B cell (primary cell): Measurements from ENCODE around the gene FN3K. TPM values are rescaled to one million over a fixed set of nuclear protein-coding genes. Genes with fewer than 3 reads are reported as not detected.

ENCODE experiments used
- ATAC-seq: fragments of 200-7000 bp; cut with Tn5 transposase; one replicate; pipeline ENCODE4 v1.10.0; 2021; ENCODE audit warnings: low read depth, mild to moderate bottlenecking, moderate number of reproducible peaks, moderate library complexity
- CTCF ChIA-PET: fragments of 350-600 bp; sonication (Branson Sonifier 250); formaldehyde crosslinking; loops from one replicate; lab custom pipeline; 2021; ENCODE audit warnings: antibody characterized with exemption, inconsistent platforms; lab: Charles Lee
- POLR2A ChIA-PET: fragments of 350-600 bp; sonication (Branson Sonifier 250); formaldehyde crosslinking; loops from one replicate; lab custom pipeline; 2021; ENCODE audit warnings: antibody characterized with exemption; lab: Charles Lee
- DNase-seq: peaks from one replicate; pipeline ENCODE4 v3.0.0; 2013
- H2AFZ ChIP-seq: 2 replicates; pipeline ENCODE4 v1.6.1; 2012; ENCODE audit warnings: mild to moderate bottlenecking, low read depth, low read length; ENCODE audit not compliant: insufficient read depth, poor library complexity, severe bottlenecking
- H3K27ac ChIP-seq, 2 donors: 1 replicate in 1 of 2; 2 replicates in 1 of 2; pipeline ENCODE4 v1.5.1; 2012 to 2013; ENCODE audit warnings: low read length in 2 of 2, mild to moderate bottlenecking in 2 of 2, moderate library complexity in 1 of 2
- H3K27me3 ChIP-seq, 4 experiments: fragments of 200-600 bp in 1 of 4; sonication (generic) in 1 of 4; replicated peaks in 1 of 4; 1 replicate in 2 of 4; 2 replicates in 2 of 4; pipeline versions ENCODE4 v1.6.1 to v1.7.0; 2013 to 2016; ENCODE audit warnings: low read length in 3 of 4, mild to moderate bottlenecking in 2 of 4, mixed read lengths in 1 of 4, moderate library complexity in 1 of 4; ENCODE audit not compliant: insufficient read depth in 4 of 4, control insufficient read depth in 3 of 4; ENCODE audit errors: control extremely low read depth in 1 of 4
- H3K36me3 ChIP-seq, 2 experiments: replicated peaks in 1 of 2; 1 replicate in 1 of 2; 2 replicates in 1 of 2; pipeline versions ENCODE4 v1.6.1 to v1.7.1; 2013; ENCODE audit warnings: low read length in 1 of 2; ENCODE audit not compliant: insufficient read depth in 2 of 2, control insufficient read depth in 1 of 2; ENCODE audit errors: control extremely low read depth in 1 of 2, extremely low read depth in 1 of 2
- H3K4me1 ChIP-seq, 2 donors: fragments of 200-600 bp in 1 of 2; sonication (generic) in 1 of 2; 1 replicate in 1 of 2; 2 replicates in 1 of 2; pipeline versions ENCODE4 v1.5.1 to v1.6.1; 2013 to 2017; ENCODE audit warnings: low read length in 2 of 2; ENCODE audit not compliant: control insufficient read depth in 2 of 2, insufficient read depth in 2 of 2
- H3K4me2 ChIP-seq: replicated peaks from 2 replicates; pipeline ENCODE3; 2012; ENCODE audit warnings: mild to moderate bottlenecking, low read depth, low read length; ENCODE audit not compliant: poor library complexity, severe bottlenecking
- H3K4me3 ChIP-seq, 5 experiments: fragments of 200-600 bp in 1 of 5; sonication (generic) in 1 of 5; 1 replicate in 3 of 5; 2 replicates in 2 of 5; pipeline versions ENCODE4 v1.5.1 to v1.7.0; 2011 to 2016; ENCODE audit warnings: low read length in 4 of 5, mild to moderate bottlenecking in 4 of 5, low read depth in 2 of 5, control low read depth in 1 of 5, moderate library complexity in 1 of 5; ENCODE audit not compliant: insufficient read depth in 1 of 5; ENCODE audit errors: control extremely low read depth in 1 of 5, extremely low read depth in 1 of 5
- H3K79me2 ChIP-seq: fragments of 200-600 bp; sonication (generic); one replicate; pipeline ENCODE4 v1.6.0; 2016; ENCODE audit warnings: low read length; ENCODE audit not compliant: control insufficient read depth, insufficient read depth
- H3K9ac ChIP-seq: fragments of 200-600 bp; sonication (generic); 2 replicates; pipeline ENCODE4 v1.6.1; 2017; ENCODE audit warnings: mild to moderate bottlenecking, low read length, moderate library complexity
- H3K9me3 ChIP-seq, 3 donors: one replicate each; pipeline versions ENCODE4 v1.6.1 to v1.7.1; 2013; ENCODE audit warnings: low read length in 2 of 3; ENCODE audit not compliant: control insufficient read depth in 2 of 3, insufficient read depth in 1 of 3; ENCODE audit errors: control extremely low read depth in 1 of 3
- H4K20me1 ChIP-seq: 2 replicates; pipeline ENCODE4 v1.6.0; 2012; ENCODE audit warnings: mild to moderate bottlenecking, low read length; ENCODE audit not compliant: insufficient read depth, control insufficient read depth, poor library complexity, severe bottlenecking
- H3K27ac Mint-ChIP-seq: one replicate; pipeline ENCODE4 v1.8.0; 2021; ENCODE audit warnings: mixed read lengths
- H3K27me3 Mint-ChIP-seq: one replicate; pipeline ENCODE4 v1.8.0; 2021; ENCODE audit warnings: mixed read lengths
- H3K4me1 Mint-ChIP-seq: one replicate; pipeline ENCODE4 v1.8.0; 2021; ENCODE audit warnings: mixed read lengths
- H3K4me3 Mint-ChIP-seq: one replicate; pipeline ENCODE4 v1.8.0; 2021; ENCODE audit warnings: mixed read lengths
- H3K9me3 Mint-ChIP-seq: one replicate; pipeline ENCODE4 v1.8.0; 2022; ENCODE audit warnings: mixed read lengths; ENCODE audit not compliant: insufficient read depth
- EZH2 ChIP-seq: IDR thresholded peaks from 2 replicates; pipeline ENCODE4 v1.6.1; 2012; ENCODE audit warnings: borderline replicate concordance, low read depth, mild to moderate bottlenecking, moderate library complexity, low read length; ENCODE audit not compliant: insufficient read depth, poor library complexity, severe bottlenecking
- WGBS: methylation state at CpG from one replicate; pipeline ENCODE4 v1.1.5; 2013; ENCODE audit warnings: missing lambda C conversion rate; ENCODE audit not compliant: insufficient coverage; 5-methylcytosine and 5-hydroxymethylcytosine counted together
- intact Hi-C: fragments of 100-400 bp; cut with micrococcal nuclease; formaldehyde crosslinking; loops from one replicate; pipeline ENCODE4 v1.10.0; 2022
- polyA plus RNA-seq: library from polyadenylated mRNA; depleted of rRNA; stranded (reverse); fragments of >200 nt; gene quantifications from 2 replicates; pipeline ENCODE4 v1.2.3, GENCODE V29; 2012
- total RNA-seq, 2 donors: library from RNA; stranded (reverse); fragments of 120-200 nt in 1 of 2; gene quantifications; 1 replicate in 1 of 2; 2 replicates in 1 of 2; pipeline versions ENCODE4 v1.2.3 to v1.2.4, GENCODE V29; 2013 to 2022
- TF ChIP-seq, protein P1 (sequence below): fragments of 200-600 bp; IDR thresholded peaks from one replicate; pipeline ENCODE4 v1.8.0; 2022; ENCODE audit warnings: antibody characterized with exemption, mild to moderate bottlenecking

Gene FN3K
- total and polyA plus RNA-seq, 2 donors (not counting 1 experiment from before 2014, with no cell fraction given) = 1.1 to 2.6 TPM

DNA sequence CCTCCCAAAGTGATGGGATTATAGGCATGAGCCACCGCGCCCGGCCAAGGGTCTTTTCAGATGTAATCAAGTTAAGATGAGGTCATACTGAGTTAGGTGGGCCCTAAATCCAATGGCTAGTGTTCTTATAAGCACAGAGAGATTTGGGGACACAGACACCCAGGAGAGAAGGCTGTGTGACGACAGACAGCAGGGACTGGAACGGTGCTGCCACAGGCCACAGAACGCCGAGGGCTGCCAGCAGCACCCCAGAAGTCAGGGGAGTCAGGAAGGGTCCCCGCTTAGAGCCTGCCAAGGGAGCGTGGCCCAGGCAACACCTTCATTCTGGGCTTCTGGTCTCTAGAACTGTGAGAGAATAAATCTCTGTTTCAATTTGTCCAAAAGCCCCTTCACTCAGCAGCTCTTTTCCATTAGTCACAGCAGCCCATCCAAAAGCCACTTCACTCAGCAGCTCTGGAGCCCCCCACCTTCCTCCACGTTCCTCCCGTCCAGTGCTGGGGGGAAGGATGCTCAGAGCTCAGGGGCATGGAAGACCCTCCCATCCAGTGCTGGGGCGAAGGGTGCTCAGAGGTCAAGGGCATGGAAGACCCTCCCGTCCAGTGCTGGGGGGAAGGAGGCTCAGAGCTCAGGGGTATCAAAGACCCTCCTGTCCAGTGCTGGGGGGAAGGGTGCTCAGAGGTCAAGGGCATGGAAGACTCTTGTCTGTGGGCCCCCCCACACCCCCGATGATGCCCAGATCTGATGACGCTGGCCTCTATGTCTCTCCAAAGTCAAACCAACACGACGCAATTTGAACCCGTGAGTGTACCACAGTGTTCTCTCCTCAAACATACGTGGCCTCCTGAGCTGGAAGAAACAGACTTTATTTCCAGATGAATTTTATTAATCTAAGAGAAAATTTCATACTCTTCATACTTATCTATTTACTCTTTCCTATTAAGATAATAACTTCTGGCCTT is 48.8 kb upstream of the FN3K start:
- Mint-ChIP-seq H3K4me1 (no peaks in the 10 kb centered on the region), H3K9me3 (no peaks in the 10 kb centered on the region), H3K27me3 (no peaks in the 10 kb centered on the region), H3K27ac (no peak overlapping the region), H3K4me3 (no peak overlapping the region)
- H3K9ac ChIP-seq = no peak overlapping the region
- H3K79me2 ChIP-seq = no peaks in the 10 kb centered on the region
- ChIA-PET POLR2A (no interaction called here), CTCF (no interaction called here)
- ATAC-seq (no peak), DNase-seq (no peak)
- no peak for TF ChIP-seq EZH2
- TF ChIP-seq, protein P1, sequence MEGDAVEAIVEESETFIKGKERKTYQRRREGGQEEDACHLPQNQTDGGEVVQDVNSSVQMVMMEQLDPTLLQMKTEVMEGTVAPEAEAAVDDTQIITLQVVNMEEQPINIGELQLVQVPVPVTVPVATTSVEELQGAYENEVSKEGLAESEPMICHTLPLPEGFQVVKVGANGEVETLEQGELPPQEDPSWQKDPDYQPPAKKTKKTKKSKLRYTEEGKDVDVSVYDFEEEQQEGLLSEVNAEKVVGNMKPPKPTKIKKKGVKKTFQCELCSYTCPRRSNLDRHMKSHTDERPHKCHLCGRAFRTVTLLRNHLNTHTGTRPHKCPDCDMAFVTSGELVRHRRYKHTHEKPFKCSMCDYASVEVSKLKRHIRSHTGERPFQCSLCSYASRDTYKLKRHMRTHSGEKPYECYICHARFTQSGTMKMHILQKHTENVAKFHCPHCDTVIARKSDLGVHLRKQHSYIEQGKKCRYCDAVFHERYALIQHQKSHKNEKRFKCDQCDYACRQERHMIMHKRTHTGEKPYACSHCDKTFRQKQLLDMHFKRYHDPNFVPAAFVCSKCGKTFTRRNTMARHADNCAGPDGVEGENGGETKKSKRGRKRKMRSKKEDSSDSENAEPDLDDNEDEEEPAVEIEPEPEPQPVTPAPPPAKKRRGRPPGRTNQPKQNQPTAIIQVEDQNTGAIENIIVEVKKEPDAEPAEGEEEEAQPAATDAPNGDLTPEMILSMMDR = no peak
- H2AFZ ChIP-seq = no peak overlapping the region
- no peak overlapping the region for H3K4me3 ChIP-seq
- H3K9me3 ChIP-seq = peaks cover 0 to 5% (median 0%) of the 10 kb centered on the region in 3 donors
- no peak overlapping the region for H3K4me2 ChIP-seq
- H4K20me1 ChIP-seq = no peaks in the 10 kb centered on the region
- intact Hi-C loops = no loop called here
- no peak overlapping the region for H3K27ac ChIP-seq
- WGBS = 96% methylated on average over 13 of the region's 19 CpGs
- H3K27me3 ChIP-seq = no peaks in the 10 kb centered on the region
- H3K4me1 ChIP-seq = no peaks in the 10 kb centered on the region
- H3K36me3 ChIP-seq = no peaks in the 10 kb centered on the region

DNA sequence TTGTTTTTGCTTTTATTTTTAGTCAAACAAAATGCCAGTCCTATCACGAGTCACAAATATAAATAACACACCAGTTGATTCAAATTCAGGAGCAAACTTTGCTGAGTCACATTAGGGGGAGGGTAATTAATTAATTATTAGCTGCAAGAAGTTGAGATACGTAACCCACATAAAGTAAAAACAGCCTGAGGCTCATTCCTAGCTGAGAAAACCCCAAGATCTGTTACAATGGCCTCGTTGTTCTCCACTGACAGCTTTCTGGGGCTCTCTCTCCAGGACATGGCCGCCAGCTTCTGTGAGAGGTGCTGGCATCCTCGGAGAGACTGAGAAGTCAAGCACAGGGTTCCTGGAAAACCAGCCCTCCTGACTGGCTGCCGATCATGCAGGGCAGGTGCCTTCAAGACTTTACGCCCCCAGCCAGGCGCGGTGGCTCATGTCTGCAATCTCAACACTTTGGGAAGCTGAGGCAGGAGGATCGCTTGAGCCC is 48.0 kb upstream of the FN3K start:
- H4K20me1 ChIP-seq = no peaks in the 10 kb centered on the region
- no peak overlapping the region for H3K4me3 Mint-ChIP-seq
- intact Hi-C loops = no loop called here
- no peak overlapping the region for H3K27ac ChIP-seq
- H3K4me1 ChIP-seq = no peaks in the 10 kb centered on the region
- no peak overlapping the region for H2AFZ ChIP-seq
- CTCF ChIA-PET = no interaction called here
- H3K9me3 Mint-ChIP-seq = no peaks in the 10 kb centered on the region
- no peak overlapping the region for H3K9ac ChIP-seq
- no peaks in the 10 kb centered on the region for H3K4me1 Mint-ChIP-seq
- TF ChIP-seq, protein P1 = no peak
- no peak for TF ChIP-seq EZH2
- POLR2A ChIA-PET = no interaction called here
- no peak for ATAC-seq
- WGBS = 97% methylated on average over 8 of the region's 10 CpGs
- H3K4me3 ChIP-seq = no peak overlapping the region
- no peaks in the 10 kb centered on the region for H3K27me3 Mint-ChIP-seq
- no peaks in the 10 kb centered on the region for H3K9me3 ChIP-seq
- H3K36me3 ChIP-seq = no peaks in the 10 kb centered on the region
- no peaks in the 10 kb centered on the region for H3K79me2 ChIP-seq
- DNase-seq = no peak
- H3K27me3 ChIP-seq = no peaks in the 10 kb centered on the region
- H3K4me2 ChIP-seq = no peak overlapping the region
- no peak overlapping the region for H3K27ac Mint-ChIP-seq
